GM21390 (cell line): Measurements from ENCODE around the gene ERMARD.

Source experiments
- ATAC-seq: cut with Tn5 transposase; IDR thresholded peaks from one replicate; pipeline ENCODE4 v1.9.1; 2021; ENCODE audit not compliant: unreplicated experiment

Gene ERMARD

DNA sequence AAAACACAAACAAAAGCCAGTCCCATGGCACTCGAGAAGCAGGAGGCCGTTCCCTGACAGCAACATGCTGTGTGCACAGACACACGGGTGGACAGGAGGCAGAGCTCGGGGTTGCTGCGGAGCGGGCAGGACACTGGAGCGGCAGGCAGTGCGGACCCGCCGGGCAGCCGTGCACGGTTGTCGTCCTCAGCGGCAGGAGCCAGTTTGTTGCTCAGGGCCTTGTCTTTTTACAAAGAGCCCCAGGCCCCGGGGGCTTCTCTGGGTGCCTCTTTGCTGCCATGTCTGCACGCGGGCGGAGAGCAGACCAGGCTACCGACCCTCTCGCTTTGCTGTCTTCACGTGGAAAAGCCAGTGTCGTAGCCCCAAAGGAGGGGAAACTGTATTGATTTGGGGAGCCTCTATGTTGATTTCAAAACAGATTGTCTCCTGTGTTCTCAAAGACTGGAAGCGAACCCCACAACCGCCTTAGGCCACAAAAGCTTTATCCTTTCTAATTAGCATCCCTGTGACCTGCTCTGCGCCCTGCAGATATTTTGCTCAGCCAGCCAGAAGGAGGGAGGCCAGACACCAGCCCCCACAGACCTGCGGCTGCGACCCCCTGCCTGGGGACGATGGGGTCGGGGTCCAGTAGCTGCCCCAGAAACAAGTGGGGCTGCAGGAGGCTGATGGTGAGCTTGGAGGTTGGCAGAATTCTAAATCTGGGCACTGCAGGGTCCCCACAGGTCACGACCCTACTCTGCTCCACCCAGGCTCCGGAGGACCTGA, 50.2 kb downstream of the ERMARD start:
- no peak for ATAC-seq

GRCh38 chr6:169802790-169803189, 51.4 kb downstream of the ERMARD start:
- ATAC-seq, result no peak

DNA sequence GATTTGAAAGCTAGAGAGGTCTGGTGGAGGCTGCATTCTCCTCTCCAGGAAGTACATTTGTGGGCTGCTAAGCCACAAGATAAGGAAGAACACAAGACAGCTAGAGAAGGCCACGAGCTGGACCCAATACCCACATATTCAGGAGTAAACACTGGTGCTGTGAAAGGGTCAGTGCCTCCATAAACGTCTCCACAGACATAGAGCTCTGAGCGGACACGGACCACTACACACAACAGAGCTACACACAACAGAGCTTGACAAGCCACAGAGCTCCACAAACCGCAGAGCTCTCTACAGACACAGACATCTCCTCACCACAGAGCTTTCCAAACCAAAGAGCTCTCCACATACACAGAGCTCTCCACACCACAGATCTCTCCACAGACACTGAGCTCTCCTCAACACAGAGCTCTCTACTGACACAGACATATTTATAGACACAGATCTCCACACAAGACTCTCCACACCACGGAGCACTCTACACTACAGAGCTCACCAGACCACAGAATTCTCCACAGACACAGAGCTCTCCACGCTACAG, 51.9 kb downstream of the ERMARD start:
- ATAC-seq, result peak; percentile 57

DNA sequence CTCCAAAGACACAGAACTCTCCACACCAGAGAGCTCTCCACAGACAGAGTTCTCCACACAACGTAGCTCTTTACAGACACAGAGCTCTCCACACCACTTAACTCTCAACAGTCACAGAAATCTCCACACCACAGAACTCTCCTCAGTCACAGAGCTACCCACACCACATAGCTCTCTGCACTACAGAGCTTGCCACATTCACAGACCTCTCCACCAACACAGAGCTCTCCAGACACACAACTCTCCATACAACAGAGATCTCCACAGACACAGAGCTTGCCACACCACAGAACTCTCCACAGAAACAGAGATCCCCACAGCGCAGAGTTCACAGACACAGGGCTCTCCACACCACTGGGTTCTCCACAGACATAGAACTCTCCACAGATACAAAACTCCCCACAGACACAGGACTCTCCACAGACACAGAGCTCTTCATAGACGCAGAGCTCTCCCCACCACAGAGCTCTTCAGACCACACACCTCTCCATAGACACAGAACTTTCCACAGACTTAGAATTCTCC, 52.5 kb downstream of the ERMARD start:
- no peak for ATAC-seq

GRCh38 chr6:169804427-169804826, 53.0 kb downstream of the ERMARD start:
- ATAC-seq, result no peak

- no peak for ATAC-seq
Observed at GRCh38 chr6:169805242-169805838, 53.9 kb downstream of the ERMARD start.

DNA sequence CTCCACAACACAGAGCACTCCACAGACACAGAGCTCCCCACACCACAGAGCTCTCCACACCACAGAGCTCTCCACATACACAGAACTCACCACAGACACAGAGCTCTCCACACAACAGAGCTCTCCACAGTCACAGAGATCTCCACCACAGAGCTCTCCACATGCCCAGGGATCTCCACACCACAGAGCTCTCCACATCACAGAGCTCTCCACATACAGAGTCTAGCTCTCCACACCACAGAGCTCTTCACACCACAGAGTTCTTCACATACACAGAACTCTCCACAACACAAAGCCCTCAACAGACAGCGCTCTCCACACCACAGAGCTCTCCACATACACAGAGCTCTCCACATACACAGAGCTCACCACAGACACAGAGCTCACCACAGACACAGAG, 55.3 kb downstream of the ERMARD start:
- no peak for ATAC-seq

GRCh38 chr6:169807229-169807628, 55.8 kb downstream of the ERMARD start:
- ATAC-seq, result no peak

- no peak for ATAC-seq
Observed at GRCh38 chr6:169807699-169808607, 56.5 kb downstream of the ERMARD start.

- ATAC-seq, result no peak
Observed at GRCh38 chr6:169808608-169808967, 57.2 kb downstream of the ERMARD start.

- ATAC-seq, result no peak
Observed at GRCh38 chr6:169809386-169809785, 58.0 kb downstream of the ERMARD start.

GRCh38 chr6:169810066-169810989, 58.9 kb downstream of the ERMARD start:
- no peak for ATAC-seq

GRCh38 chr6:169811072-169811471, 59.6 kb downstream of the ERMARD start:
- no peak for ATAC-seq

GRCh38 chr6:169811521-169812256, 60.3 kb downstream of the ERMARD start:
- no peak for ATAC-seq

DNA sequence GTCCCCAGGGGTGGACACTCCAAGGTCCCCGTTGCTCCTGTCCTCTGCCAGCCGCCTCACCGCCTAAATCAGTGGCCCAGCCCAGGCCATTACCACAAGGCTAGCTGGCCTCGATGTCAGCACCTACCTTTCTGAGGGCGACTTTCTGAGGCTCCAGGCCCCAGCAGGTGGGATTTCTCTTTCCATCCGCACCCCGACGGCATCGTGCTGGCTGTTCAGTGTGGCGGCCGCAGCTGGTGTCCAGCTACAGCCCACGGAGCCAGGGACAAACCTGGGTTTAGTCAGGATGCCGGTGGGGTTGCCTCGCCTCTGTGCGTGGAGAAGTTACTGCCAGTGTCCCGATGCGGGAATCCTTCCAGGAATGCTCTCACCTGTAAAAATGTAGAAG, 60.8 kb downstream of the ERMARD start:
- no peak for ATAC-seq

GRCh38 chr6:169813969-169814368, 62.5 kb downstream of the ERMARD start:
- no peak for ATAC-seq

DNA sequence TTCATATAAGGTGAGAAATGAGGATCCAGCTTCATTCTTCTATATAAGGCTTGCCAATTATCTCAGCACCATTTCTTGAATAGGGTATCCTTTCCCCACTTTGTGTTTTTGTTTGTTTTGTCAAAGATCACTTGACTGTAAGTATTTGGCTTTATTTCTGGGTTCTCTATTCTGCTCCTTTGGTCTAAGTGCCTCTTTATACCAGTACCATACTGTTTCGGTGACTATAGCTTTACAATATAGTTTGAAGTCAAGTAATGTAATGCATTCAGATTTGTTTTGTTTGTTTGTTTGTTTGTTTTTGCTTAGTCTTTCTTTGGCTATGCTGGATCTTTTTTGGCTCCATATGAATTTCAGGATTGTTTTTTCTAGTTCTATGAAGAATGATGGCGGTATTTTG, 64.6 kb downstream of the ERMARD start:
- no peak for ATAC-seq

- no peak for ATAC-seq
Observed at GRCh38 chr6:169816975-169817374, 65.6 kb downstream of the ERMARD start.

- ATAC-seq, result no peak
Observed at GRCh38 chr6:169820358-169820757, 68.9 kb downstream of the ERMARD start.

DNA sequence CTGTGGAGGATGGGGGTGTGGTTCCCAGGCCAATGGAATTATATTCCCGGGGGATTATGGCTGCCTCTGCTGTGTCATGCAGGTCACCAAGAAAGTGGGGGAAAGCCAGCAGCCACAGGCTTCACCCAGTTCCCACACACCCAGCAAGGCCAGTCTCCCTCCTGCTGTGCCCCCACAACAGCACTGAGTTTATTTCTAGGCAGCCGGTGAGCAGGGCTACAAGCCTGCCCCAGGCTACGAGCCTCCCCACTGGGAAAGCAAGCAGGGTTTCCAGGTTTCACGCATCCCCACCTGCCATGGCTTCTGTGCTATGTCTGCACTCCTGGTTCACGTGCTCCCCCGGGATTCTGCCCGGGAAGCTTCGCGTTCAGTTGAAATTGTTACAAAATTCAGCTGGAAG, 72.6 kb downstream of the ERMARD start:
- no peak for ATAC-seq
